ENCODE results near the gene CCL28.

CCL28 gene

GRCh38 chr5:43363445-43364152, 48.6 kb downstream of the CCL28 start:
- peaks cover 31% of the 10 kb centered on the region for H3K9me3 Mint-ChIP-seq
- no peak overlapping the region for H3K27ac Mint-ChIP-seq
- no peaks in the 10 kb centered on the region for H3K4me1 Mint-ChIP-seq
- H3K27me3 Mint-ChIP-seq (ENCODE audit: low read depth): peaks cover 8% of the 10 kb centered on the region
- no peak overlapping the region for H3K4me3 Mint-ChIP-seq
- no peaks in the 10 kb centered on the region for H3K36me3 Mint-ChIP-seq (ENCODE audit: low read depth)
- TF ChIP-seq CTCF (IDR thresholded peaks at IDR 0.05; ENCODE audit: unreplicated experiment in 3 of 3): no peak

- Mint-ChIP-seq H3K36me3 (ENCODE audit: low read depth) (no peaks in the 10 kb centered on the region), H3K9me3 (peaks cover 31% of the 10 kb centered on the region), H3K27me3 (ENCODE audit: low read depth) (peaks cover 8% of the 10 kb centered on the region), H3K4me1 (peaks cover 4% of the 10 kb centered on the region), H3K27ac (no peak overlapping the region), H3K4me3 (no peak overlapping the region)
- no peak for TF ChIP-seq CTCF (IDR thresholded peaks at IDR 0.05; ENCODE audit: unreplicated experiment in 3 of 3)
Observed at GRCh38 chr5:43362725-43363435, 49.3 kb downstream of the CCL28 start.

DNA sequence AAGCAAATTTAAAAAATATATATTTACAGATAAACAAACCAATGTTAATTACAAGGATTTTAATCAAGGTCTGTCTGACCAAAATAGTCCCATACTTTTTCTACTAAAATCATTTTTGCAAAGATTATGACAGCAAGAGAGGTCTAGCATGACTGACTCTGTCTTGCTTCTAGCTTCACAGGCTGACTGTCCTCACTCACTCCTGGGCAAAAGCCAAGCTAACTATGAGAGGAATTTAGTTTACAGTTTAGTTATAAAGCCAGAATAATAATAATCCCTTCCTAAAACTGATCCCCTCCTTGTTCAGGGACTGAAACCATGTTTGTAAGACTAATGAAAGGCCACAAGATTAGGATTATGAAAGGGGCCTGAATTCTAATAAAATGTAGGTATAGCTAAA, 53.5 kb downstream of the CCL28 start:
- H3K4me3 Mint-ChIP-seq: no peak overlapping the region
- H3K27ac Mint-ChIP-seq: peak overlapping the region in 2 of 3 experiments; percentile 6 to 74
- peaks cover 15% of the 10 kb centered on the region for H3K4me1 Mint-ChIP-seq
- peaks cover 24% of the 10 kb centered on the region for H3K9me3 Mint-ChIP-seq
- TF ChIP-seq CTCF (IDR thresholded peaks at IDR 0.05; ENCODE audit: unreplicated experiment in 3 of 3): no peak
- peaks cover 4% of the 10 kb centered on the region for H3K27me3 Mint-ChIP-seq (ENCODE audit: low read depth)
- no peaks in the 10 kb centered on the region for H3K36me3 Mint-ChIP-seq (ENCODE audit: low read depth)

- peaks cover 24% of the 10 kb centered on the region for H3K9me3 Mint-ChIP-seq
- H3K4me1 Mint-ChIP-seq: peaks cover 15% of the 10 kb centered on the region
- no peak for TF ChIP-seq CTCF (IDR thresholded peaks at IDR 0.05; ENCODE audit: unreplicated experiment in 3 of 3)
- H3K27me3 Mint-ChIP-seq (ENCODE audit: low read depth): peaks cover 4% of the 10 kb centered on the region
- peak overlapping the region; percentile 49 to 91 (median 85) for H3K27ac Mint-ChIP-seq
- no peaks in the 10 kb centered on the region for H3K36me3 Mint-ChIP-seq (ENCODE audit: low read depth)
- H3K4me3 Mint-ChIP-seq: no peak overlapping the region
Observed at GRCh38 chr5:43358301-43358700, 53.9 kb downstream of the CCL28 start.

GRCh38 chr5:43357878-43358281, 54.3 kb downstream of the CCL28 start:
- no peak overlapping the region for H3K4me3 Mint-ChIP-seq
- H3K27me3 Mint-ChIP-seq (ENCODE audit: low read depth): peaks cover 4% of the 10 kb centered on the region
- TF ChIP-seq CTCF (IDR thresholded peaks at IDR 0.05; ENCODE audit: unreplicated experiment in 3 of 3): no peak
- H3K27ac Mint-ChIP-seq: peak overlapping the region; percentile 49 to 91 (median 85)
- H3K4me1 Mint-ChIP-seq: peaks cover 15% of the 10 kb centered on the region
- H3K9me3 Mint-ChIP-seq: peaks cover 24% of the 10 kb centered on the region
- no peaks in the 10 kb centered on the region for H3K36me3 Mint-ChIP-seq (ENCODE audit: low read depth)
